BJ (cell line): Measurements from ENCODE around the gene MMEL1. TPM values are rescaled to one million over a fixed set of nuclear protein-coding genes. Genes with fewer than 3 reads are reported as not detected.
"Not testable (repeated sequence)": the region's sequence is repeated elsewhere in the genome, so short reads cannot be mapped to it uniquely, and the experiment has no call there.

ENCODE experiments used
- CTCF ChIA-PET: fragments of 350-600 bp; formaldehyde crosslinking; extraction: SDS; loops from one replicate; lab custom pipeline; 2021; ENCODE audit warnings: antibody characterized with exemption, inconsistent platforms; lab: Yijun Ruan, JAX
- POLR2A ChIA-PET: fragments of 300-600 bp; sonication (Branson Sonifier 250); formaldehyde crosslinking; extraction: SDS; loops from one replicate; lab custom pipeline; 2021; ENCODE audit warnings: antibody characterized with exemption; lab: Charles Lee
- DNase-seq: peaks from one replicate; pipeline ENCODE4 v3.0.0-alpha.2; 2011; ENCODE audit warnings: low read depth
- H3K27me3 ChIP-seq: 2 replicates; pipeline ENCODE4 v1.6.0; 2011; ENCODE audit warnings: low read length; ENCODE audit not compliant: control insufficient read depth, insufficient read depth
- H3K36me3 ChIP-seq: 2 replicates; pipeline ENCODE4 v1.5.1; 2011; ENCODE audit warnings: low read length; ENCODE audit not compliant: control insufficient read depth, insufficient read depth
- H3K4me3 ChIP-seq: 2 replicates; pipeline ENCODE4 v1.5.1; 2011; ENCODE audit warnings: low read depth, mild to moderate bottlenecking, control low read depth, low read length
- CTCF ChIP-seq: IDR thresholded peaks from 2 replicates; pipeline ENCODE4 v1.5.1; 2011; ENCODE audit warnings: low read depth, mild to moderate bottlenecking, control low read depth, inconsistent platforms, low read length, moderate library complexity; ENCODE audit not compliant: insufficient read depth
- polyA plus RNA-seq: library from polyadenylated mRNA; depleted of rRNA; stranded (reverse); fragments of >200 nt; gene quantifications from 2 replicates; pipeline ENCODE4 v1.2.3, GENCODE V29; 2011

MMEL1 gene
- polyA plus RNA-seq, 1 experiment: 0.17 TPM

GRCh38 chr1:2629627-2630497, 3.0 kb downstream of the MMEL1 start:
- ChIA-PET CTCF (no interaction called here), POLR2A (no interaction called here)
- no peak for DNase-seq
- no peak for TF ChIP-seq CTCF
- Histone ChIP-seq H3K27me3 (peaks cover 7% of the 10 kb centered on the region), H3K36me3 (no peaks in the 10 kb centered on the region), H3K4me3 (no peak overlapping the region)

- no peak for TF ChIP-seq CTCF
- no peak overlapping the region for H3K4me3 ChIP-seq
- ChIA-PET POLR2A (no interaction called here), CTCF (no interaction called here)
- H3K36me3 ChIP-seq: no peaks in the 10 kb centered on the region
- no peak for DNase-seq
- H3K27me3 ChIP-seq: peaks cover 7% of the 10 kb centered on the region
Measured at GRCh38 chr1:2628933-2629626, 3.7 kb downstream of the MMEL1 start.

DNA sequence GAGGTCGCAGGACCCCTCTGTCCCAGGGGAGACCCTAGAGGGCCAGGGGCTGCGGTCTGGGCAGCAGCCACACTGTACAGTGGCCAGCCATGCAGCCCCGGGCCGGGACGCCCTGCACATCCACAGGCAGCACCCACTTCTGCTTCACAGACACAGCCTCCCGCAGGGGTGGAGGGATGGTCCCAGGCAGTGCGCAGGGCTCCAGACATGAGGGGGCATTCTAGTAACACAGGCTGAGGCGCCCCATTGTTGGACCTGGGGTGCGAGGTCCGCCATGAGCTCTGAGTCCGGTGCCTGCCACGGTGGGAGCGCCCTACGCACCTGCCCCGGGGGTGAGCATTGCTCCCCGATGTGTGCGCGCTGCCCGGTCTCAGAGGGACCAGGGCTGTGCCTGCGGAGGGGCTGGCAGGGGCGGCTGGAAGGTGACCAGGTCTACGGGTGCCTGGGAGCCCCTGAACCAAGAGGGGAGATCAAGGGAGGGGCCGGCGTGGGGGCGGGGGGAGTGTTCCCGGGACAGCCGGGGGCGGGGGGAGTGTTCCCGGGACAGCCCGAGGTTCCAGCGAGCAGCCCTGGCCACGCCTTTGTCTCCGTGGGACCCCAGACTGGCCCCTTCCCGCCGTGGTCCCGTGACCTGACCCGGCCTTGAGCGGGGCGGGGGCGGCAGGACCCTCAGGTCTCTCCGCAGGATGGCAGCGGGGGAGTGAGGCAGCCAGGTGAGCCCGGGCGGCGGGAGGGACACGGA, 4.5 kb downstream of the MMEL1 start:
- POLR2A ChIA-PET: no interaction called here
- CTCF ChIA-PET: no interaction called here
- Histone ChIP-seq H3K27me3 (peaks cover 7% of the 10 kb centered on the region), H3K36me3 (no peaks in the 10 kb centered on the region), H3K4me3 (no peak overlapping the region)
- no peak for TF ChIP-seq CTCF
- no peak for DNase-seq

DNA sequence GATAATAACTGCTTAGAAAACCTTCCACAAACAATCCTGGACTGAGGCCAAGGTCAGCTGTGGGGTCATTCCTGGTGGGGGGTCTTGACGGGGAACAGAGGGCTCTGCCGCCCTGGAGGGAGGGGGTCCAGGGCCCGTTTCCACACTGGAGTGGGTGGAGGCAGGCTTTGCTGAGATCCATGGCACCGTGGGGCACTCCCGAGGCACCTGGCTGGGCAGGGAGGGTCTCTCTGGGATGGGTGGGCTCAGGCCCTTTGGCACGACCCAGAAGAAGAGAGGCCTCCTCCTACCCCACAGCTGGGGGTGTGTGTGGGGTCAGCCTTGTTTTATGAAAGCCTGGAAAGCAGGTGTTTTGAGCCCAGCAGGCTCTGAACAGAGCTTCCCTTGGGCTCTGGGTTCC, 5.1 kb downstream of the MMEL1 start:
- TF ChIP-seq CTCF: no peak
- no peak for DNase-seq
- H3K4me3 ChIP-seq: no peak overlapping the region
- CTCF ChIA-PET: no interaction called here
- no peaks in the 10 kb centered on the region for H3K36me3 ChIP-seq
- POLR2A ChIA-PET: no interaction called here
- peaks cover 7% of the 10 kb centered on the region for H3K27me3 ChIP-seq

DNA sequence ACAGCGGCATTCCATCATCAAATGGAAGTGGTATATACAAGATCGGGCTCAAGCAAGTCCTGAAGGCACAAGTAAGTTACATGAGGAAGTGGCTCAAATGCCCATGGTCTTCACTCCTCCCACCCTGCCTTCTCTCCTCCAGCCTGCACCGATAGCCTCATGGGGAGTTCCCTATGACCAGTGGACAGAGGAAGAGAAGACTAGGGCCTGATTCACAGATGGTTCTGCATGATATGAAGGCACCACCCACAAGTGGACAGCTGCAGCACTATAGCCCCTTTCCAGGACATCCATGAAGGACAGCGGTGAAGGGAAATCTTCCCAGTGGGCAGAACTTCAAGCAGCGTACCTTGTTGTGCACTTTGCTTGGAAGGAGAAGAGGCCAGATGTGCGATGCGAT, 7.1 kb downstream of the MMEL1 start:
- POLR2A ChIA-PET, H3K27me3 ChIP-seq, H3K36me3 ChIP-seq, H3K4me3 ChIP-seq, CTCF ChIA-PET, DNase-seq: not testable (repeated sequence)
